ENCODE data around the gene DDX51. TPM values are rescaled to one million over a fixed set of nuclear protein-coding genes. Genes with fewer than 3 reads are reported as not detected.

DDX51 gene
- polyA plus RNA-seq, 3 donors: 15.2 to 25.7 (median 21.5) TPM

GRCh38 chr12:132170094-132170636, 26.0 kb upstream of the DDX51 start:
- peak; percentile 59 for DNase-seq

GRCh38 chr12:132169376-132169775, 25.3 kb upstream of the DDX51 start:
- DNase-seq: no peak

- DNase-seq: no peak
Observed at GRCh38 chr12:132168311-132169031, 24.4 kb upstream of the DDX51 start.

GRCh38 chr12:132167611-132168310, 23.6 kb upstream of the DDX51 start:
- no peak for DNase-seq

- no peak for DNase-seq
Observed at GRCh38 chr12:132166801-132167591, 22.9 kb upstream of the DDX51 start.

GRCh38 chr12:132166093-132166492, 22.0 kb upstream of the DDX51 start:
- no peak for DNase-seq

- DNase-seq: no peak
Observed at GRCh38 chr12:132165584-132165983, 21.5 kb upstream of the DDX51 start.

GRCh38 chr12:132164426-132164825, 20.3 kb upstream of the DDX51 start:
- no peak for DNase-seq

GRCh38 chr12:132163911-132164288, 19.8 kb upstream of the DDX51 start:
- DNase-seq: no peak

GRCh38 chr12:132163041-132163910, 19.2 kb upstream of the DDX51 start:
- DNase-seq: no peak

- DNase-seq: no peak
Observed at GRCh38 chr12:132162508-132163031, 18.5 kb upstream of the DDX51 start.

- no peak for DNase-seq
Observed at GRCh38 chr12:132161796-132162507, 17.8 kb upstream of the DDX51 start.

GRCh38 chr12:132161036-132161781, 17.1 kb upstream of the DDX51 start:
- no peak for DNase-seq

- no peak for DNase-seq
Observed at GRCh38 chr12:132160601-132161035, 16.5 kb upstream of the DDX51 start.

- DNase-seq: no peak
Observed at GRCh38 chr12:132160016-132160415, 15.9 kb upstream of the DDX51 start.

GRCh38 chr12:132159555-132160003, 15.5 kb upstream of the DDX51 start:
- DNase-seq: no peak

- DNase-seq: no peak
Observed at GRCh38 chr12:132158677-132159554, 14.8 kb upstream of the DDX51 start.

- DNase-seq: no peak
Observed at GRCh38 chr12:132157733-132158409, 13.8 kb upstream of the DDX51 start.
